Measurements from ENCODE around the gene LY6G6C. TPM values are rescaled to one million over a fixed set of nuclear protein-coding genes. Genes with fewer than 3 reads are reported as not detected.

The LY6G6C gene
- total RNA-seq, 2 experiments from 2014 or later = not detected

DNA sequence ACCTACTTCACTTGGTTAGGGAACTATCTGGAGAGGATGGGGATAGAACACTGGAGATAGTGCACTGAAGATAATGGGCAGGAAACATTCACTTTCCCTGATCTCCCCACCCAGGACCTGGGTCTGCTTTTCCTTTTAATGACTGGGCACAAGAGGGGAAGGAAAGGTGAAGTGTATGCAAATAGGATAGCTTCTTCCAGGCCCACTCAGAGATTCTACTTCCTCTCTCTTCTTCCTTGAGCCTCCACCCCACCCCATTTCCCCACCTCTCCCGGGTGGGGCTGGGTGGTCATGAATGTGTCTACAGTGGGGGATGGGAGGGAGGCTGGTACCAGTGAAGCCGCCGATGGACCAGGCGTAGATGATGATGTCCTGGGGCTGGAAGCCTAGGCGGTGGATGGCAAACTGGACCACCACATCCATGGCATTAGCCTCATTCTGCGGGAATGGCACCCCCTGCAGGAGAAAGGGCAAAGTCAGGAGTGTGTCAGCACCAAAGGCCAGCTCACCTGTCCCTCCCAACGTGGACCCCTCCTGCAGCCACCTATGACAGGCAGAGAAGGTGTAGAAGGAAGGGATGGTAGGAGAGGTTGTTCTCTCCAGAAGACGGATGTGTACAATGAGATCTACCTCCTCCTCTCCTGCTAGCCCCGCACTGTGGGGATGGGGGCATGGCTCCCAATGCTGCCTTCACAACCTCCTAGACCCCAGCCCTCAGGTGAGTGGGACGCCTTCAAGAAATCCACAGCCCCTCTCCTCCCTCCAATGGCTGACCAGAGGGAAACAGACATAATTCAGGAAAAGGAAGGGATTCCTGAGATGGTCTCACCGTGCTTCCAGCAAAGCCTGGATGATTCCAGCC lies 32.1 kb downstream of the LY6G6C start:
- Mint-ChIP-seq H3K36me3 (ENCODE audit: low read depth) (peaks cover 17% of the 10 kb centered on the region), H3K9me3 (no peaks in the 10 kb centered on the region), H3K27ac (peak overlapping the region; percentile 40), H3K4me3 (no peak overlapping the region), H3K4me1 (ENCODE audit: low read depth) (peaks cover 5% of the 10 kb centered on the region), H3K27me3 (no peaks in the 10 kb centered on the region)
- DNase-seq = peak; percentile 28
- intact Hi-C loops (cut with micrococcal nuclease) = no loop called here
- POLR2A ChIA-PET = no interaction called here
- ATAC-seq = peak; percentile 42
- CTCF ChIA-PET = interaction anchor here (0.7 to 2.3 kb wide), 12 partner anchors 9 to 145 kb away, joined by 3 to 9 read pairs (median 4); partner anchors contain the start of genes C6orf47 and LY6G6F
- TF ChIP-seq, protein P1, sequence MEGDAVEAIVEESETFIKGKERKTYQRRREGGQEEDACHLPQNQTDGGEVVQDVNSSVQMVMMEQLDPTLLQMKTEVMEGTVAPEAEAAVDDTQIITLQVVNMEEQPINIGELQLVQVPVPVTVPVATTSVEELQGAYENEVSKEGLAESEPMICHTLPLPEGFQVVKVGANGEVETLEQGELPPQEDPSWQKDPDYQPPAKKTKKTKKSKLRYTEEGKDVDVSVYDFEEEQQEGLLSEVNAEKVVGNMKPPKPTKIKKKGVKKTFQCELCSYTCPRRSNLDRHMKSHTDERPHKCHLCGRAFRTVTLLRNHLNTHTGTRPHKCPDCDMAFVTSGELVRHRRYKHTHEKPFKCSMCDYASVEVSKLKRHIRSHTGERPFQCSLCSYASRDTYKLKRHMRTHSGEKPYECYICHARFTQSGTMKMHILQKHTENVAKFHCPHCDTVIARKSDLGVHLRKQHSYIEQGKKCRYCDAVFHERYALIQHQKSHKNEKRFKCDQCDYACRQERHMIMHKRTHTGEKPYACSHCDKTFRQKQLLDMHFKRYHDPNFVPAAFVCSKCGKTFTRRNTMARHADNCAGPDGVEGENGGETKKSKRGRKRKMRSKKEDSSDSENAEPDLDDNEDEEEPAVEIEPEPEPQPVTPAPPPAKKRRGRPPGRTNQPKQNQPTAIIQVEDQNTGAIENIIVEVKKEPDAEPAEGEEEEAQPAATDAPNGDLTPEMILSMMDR (IDR thresholded peaks at IDR 0.05) = no peak

DNA sequence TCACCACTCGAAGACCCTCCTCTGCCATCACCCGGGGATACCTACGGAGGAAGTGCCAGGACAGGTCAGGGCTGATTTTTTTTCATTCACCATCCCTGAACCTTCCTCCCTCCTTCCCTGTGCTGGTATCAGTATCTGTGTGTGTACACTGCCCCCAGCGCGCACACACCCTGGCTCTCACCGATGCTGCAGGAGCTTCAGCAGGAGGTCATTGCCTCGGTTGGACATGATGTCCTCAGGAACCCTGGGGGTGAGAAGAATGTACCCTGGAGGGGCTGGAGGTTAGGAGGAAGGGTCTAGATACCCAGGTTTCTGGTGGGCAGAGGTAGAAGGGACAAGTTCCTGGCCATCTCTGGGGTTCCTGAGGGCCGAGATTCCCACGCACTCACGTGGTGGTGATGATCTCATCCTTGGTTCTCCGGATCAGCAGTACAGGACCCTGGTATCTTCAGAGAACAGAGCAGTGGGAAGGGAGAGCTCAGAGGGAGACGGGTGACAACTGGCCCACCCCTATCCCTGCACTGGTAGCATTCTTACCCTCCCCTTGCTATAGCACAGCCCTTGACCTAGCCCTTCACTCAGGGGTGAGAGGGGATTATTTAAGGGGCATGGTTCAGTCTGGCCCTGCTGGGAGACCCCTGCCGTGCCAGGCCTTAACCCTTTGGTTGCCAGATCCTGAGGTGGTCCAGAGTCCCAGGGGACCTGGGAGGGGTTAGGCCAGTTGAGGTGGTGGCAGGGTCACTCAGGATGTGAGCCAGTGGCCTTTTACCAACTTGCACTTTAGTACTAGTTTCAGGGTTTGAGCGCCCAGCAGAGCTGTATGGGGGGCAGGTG lies 33.5 kb downstream of the LY6G6C start:
- CTCF ChIA-PET = interaction anchor here (0.8 to 1.5 kb wide), 3 partner anchors 27 to 82 kb away, joined by 3 to 4 read pairs (median 3); partner anchors contain the start of gene C6orf47
- intact Hi-C loops (cut with micrococcal nuclease) = no loop called here

DNA sequence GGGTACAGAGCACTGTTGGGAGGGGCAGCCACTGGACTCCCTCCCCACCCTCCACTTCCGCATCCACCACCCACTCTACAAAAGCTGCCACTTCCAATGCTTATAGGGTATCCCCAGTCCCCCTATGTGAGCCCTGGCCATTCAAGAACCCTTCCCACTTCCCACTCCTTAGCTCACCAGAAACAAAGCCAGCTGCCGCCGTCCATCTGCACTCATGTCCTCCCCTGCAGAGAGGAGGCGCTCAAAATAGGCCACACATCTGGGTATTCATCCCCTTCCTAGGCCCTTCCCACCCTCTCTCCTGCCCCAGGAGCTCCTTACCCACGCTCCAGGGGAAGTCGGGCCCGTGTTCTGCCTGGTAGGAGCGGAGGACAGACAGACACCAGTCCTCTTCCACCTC lies 34.2 kb downstream of the LY6G6C start:
- ChIA-PET CTCF (interaction anchor here (1.4 kb wide), 1 partner anchor 35 kb away, joined by 3 read pairs; no protein-coding TSS in a partner anchor), POLR2A (interaction anchor here (0.8 to 1.5 kb wide), 4 partner anchors 18 to 52 kb away, joined by 3 to 4 read pairs (median 3); partner anchors contain the start of genes BAG6, LY6G5B, MPIG6B and MSH5)
- Mint-ChIP-seq H3K4me1 (ENCODE audit: low read depth) (peaks cover 5% of the 10 kb centered on the region), H3K27ac (no peak overlapping the region), H3K27me3 (no peaks in the 10 kb centered on the region), H3K36me3 (ENCODE audit: low read depth) (peaks cover 10% of the 10 kb centered on the region), H3K4me3 (no peak overlapping the region), H3K9me3 (no peaks in the 10 kb centered on the region)
- intact Hi-C loops (cut with micrococcal nuclease) = no loop called here
- DNase-seq = no peak
- TF ChIP-seq, protein P1 (IDR thresholded peaks at IDR 0.05) = no peak
- no peak for ATAC-seq

More for the DNA sequence above, 33.5 kb downstream of the LY6G6C start:
- H3K27me3 Mint-ChIP-seq = no peaks in the 10 kb centered on the region
- H3K36me3 Mint-ChIP-seq (ENCODE audit: low read depth) = peaks cover 14% of the 10 kb centered on the region
- TF ChIP-seq, protein P1 (IDR thresholded peaks at IDR 0.05) = no peak
- H3K4me1 Mint-ChIP-seq (ENCODE audit: low read depth) = peaks cover 5% of the 10 kb centered on the region
- no peaks in the 10 kb centered on the region for H3K9me3 Mint-ChIP-seq
- no peak for DNase-seq
- POLR2A ChIA-PET = interaction anchor here (0.8 to 1.3 kb wide), 3 partner anchors 10 to 51 kb away, joined by 3 to 4 read pairs (median 3); partner anchors contain the start of genes BAG6 and MSH5
- H3K27ac Mint-ChIP-seq = no peak overlapping the region
- no peak for ATAC-seq
- H3K4me3 Mint-ChIP-seq = no peak overlapping the region

DNA sequence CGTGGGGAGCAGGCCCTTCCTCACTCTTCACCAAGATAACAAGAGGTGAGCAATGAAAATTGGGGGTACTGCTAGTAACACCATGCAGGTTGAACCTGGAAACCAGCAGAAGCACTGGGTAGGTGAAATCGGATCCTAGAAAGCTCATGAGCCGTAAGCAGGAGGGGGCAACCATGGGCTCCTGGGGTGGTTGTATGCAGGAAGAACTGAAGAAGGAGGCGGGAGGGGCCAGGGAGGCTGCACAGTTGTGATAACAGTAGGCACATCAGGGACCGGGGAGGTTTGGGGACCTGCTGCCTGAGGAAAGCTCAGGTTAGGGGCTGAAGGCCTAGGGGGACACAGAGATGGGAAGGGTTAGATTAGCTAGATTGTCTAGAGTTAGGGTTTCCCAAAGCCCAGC lies 35.1 kb downstream of the LY6G6C start:
- no peak overlapping the region for H3K27ac Mint-ChIP-seq
- CTCF ChIA-PET = interaction anchor here (0.9 kb wide), 1 partner anchor 8 kb away, joined by 3 read pairs; no protein-coding TSS in a partner anchor
- TF ChIP-seq, protein P1 (IDR thresholded peaks at IDR 0.05) = no peak

More for the DNA sequence above, 35.1 kb downstream of the LY6G6C start:
- ATAC-seq = no peak
- Mint-ChIP-seq H3K9me3 (no peaks in the 10 kb centered on the region), H3K4me3 (no peak overlapping the region), H3K27me3 (no peaks in the 10 kb centered on the region), H3K36me3 (ENCODE audit: low read depth) (peaks cover 11% of the 10 kb centered on the region), H3K4me1 (ENCODE audit: low read depth) (peaks cover 7% of the 10 kb centered on the region)
- intact Hi-C loops (cut with micrococcal nuclease) = no loop called here
- DNase-seq = no peak
- POLR2A ChIA-PET = interaction anchor here (1.1 to 1.5 kb wide), 2 partner anchors 17 to 37 kb away, joined by 3 read pairs; partner anchors contain the start of genes LY6G5B and MPIG6B
